Stimulated activated CD4-positive, alpha-beta T cell treated with anti-CD3 and anti-CD28 coated beads, Interleukin-12 subunit alpha, Interleukin-12 subunit beta, amount 100 ng/mL, for 48 hours (primary cell): Measurements from ENCODE around the gene MRPL37.
"Not testable (repeated sequence)": the region's sequence is repeated elsewhere in the genome, so short reads cannot be mapped to it uniquely, and the experiment has no call there.

ENCODE experiments used
- DNase-seq, 3 donors: peaks; one replicate each; pipeline ENCODE4 v3.0.0-alpha.2; 2020; ENCODE audit warnings: low read depth in 2 of 3, low spot score in 1 of 3

MRPL37 gene

DNA sequence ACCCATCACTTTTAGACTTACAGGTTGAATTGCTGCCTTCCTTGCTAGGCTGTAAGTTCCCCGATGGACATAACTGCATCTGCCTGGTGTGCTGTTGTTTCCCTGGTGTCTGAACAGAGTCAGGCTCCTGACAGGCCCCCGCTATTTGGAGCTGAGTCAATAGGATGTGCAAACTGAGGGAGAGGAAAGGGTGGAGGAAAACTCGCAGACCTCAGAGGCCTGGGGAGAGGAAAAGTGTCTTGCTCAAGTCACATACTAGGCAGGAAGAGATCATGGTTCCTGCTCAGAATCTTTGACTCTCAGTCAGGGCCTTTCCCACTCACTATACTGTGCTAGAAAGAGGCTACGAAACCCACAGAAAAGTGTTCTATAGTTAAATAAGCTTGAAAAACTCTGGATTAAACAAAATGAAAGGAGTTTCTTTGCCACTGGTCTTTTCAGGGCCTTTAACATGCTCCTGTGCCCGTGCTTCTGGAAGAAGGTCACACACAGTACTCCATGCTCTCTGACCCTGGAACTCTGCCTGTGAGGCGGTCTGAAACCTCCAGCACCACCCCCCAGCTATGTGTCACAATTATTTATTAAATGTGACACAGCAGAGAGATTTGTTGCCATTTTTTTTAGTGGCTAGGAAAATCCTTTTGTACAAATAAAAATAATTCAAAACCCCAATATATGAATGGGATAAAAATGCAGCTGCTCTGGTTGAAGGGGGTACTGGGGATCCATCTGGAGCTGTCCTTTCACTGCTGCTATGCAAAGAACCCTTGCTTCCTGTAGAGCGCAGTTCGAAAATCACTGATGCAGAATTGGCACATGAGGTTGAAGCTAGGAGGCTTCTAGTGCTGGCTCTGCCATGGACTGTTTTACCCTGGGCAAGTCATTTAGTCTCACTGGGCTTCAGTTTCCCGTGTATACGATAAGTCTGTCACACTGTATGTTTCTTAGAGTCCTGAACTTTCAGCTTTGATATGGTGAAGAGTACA is 27.1 kb upstream of the MRPL37 start:
- no peak for DNase-seq

DNA sequence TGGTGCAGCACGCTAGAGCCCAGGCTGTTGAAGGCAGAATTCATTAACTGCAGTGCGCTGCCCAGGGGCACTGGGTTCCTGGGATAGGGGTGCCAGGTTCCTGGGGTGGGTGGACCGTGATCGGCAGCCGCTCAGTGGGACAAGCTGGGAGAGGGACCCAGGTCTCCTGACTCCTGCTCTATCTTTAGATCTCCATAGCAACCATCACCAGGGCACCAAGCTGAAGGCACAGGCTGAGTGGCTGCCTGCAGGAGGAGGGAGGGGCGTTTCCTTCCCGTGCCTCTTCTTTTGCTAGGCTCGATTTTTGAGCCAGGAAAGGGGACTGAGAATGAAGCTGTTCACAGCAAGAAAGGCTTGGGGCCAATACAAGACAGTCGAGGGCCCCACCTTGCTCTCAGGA is 26.3 kb upstream of the MRPL37 start:
- DNase-seq = no peak

DNA sequence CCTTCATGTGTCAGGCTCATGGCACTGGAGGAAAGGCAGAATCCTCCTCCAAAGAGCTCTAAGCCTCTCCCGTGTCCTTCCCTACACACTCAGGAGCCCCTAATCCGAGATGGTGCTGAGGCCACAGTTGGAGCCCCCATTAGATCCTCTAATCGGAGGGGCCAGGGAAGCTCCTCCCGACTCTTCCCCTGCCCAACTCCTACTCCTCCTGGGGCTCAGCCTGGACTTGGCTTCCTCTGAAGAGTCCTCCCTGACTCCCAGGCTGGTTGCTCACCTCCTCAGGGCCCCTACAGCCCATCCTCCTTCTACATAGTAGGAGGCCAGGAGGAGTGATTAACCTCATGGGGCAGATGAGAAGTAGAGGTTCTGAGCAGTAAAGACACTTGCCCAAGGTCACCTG is 25.9 kb upstream of the MRPL37 start:
- no peak for DNase-seq

DNA sequence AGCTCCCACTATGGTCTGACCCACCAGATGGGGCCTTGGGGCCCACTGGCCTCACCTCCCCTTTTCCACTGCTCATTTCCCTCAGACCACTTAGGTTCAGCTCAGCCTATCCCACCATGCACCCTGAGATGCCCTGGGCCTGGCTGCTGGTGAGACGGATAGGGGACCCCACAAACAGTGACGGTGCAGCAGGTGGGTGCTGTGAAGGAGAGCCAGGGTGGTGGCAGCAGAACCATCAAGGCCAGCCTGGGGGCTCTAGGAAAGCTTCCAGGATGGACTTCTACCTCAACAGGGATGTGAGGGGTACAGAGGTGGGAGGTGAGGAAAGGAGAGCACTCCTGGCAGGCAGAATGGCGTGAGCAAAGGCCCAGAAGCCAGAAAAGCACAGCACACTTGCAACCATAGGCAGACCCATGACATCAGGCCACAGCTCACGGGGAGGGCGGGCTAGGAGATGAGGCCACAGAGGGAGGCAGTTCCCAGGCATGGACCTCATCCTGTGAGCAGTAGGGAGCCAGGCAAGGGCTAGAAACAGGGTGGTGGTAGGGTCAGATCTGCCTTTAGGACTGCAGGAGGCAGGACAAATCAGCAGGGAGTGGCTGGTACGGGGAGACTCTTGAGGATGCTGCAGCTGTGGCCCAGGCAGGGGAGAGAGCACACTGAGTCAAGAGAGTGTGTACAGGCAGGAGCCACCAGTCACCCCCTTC is 23.2 kb upstream of the MRPL37 start:
- DNase-seq = no peak

DNA sequence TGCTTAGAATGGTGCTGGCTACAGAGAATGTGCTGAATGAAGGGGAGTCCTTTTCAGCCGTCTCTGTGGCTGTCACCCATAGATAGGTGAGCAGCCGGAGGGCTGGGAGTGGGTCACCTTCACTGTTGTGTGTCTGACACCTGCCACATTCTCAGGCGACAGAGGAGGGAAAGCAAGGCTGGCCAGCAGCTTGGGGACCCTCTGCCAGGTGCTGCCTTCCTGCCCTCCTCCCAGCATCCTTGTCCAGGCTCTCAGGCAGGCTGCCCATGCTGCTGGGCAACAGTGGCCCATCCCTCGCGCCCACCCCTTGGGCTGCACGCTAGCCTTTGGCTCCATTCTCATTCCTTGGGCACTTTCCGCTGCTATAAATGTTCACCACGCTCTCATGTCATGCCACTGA is 22.2 kb upstream of the MRPL37 start:
- no peak for DNase-seq

DNA sequence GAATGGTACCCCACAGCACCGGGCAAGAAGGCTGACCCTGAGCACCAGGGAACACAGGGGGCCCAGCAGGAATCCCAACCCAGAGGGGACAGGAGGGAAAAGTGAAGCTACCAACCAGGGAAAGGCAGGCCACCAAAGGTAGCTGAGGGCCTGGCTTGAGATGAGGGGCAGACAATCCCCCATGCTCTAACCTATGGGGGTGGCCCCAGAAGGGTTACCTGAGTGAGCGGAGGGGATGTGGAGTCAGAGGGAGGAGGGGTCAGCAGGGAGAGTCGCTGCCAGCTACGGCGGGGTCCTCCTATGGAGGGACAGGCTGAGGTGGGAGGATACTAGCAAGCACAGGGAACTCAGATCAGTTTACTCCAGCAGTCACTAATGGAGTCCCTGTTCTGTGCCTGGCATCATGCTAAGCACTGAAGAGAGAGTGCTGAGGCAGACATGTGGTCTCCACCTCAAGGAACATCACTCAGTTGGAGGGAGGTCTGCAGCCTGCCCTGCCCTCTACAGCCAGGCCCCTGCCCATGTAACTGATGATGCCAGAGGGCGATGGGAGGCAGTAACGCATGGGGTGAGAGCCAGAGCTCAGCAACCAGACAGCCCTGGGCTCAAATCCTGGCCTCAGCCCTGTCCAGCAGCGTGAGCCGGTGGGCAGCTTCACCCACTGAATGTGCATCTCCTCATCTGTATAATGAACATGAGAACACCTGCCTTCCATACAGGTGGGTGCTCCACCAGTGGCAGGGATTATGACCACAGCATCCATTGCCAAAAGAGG is 21.5 kb upstream of the MRPL37 start:
- DNase-seq = no peak

DNA sequence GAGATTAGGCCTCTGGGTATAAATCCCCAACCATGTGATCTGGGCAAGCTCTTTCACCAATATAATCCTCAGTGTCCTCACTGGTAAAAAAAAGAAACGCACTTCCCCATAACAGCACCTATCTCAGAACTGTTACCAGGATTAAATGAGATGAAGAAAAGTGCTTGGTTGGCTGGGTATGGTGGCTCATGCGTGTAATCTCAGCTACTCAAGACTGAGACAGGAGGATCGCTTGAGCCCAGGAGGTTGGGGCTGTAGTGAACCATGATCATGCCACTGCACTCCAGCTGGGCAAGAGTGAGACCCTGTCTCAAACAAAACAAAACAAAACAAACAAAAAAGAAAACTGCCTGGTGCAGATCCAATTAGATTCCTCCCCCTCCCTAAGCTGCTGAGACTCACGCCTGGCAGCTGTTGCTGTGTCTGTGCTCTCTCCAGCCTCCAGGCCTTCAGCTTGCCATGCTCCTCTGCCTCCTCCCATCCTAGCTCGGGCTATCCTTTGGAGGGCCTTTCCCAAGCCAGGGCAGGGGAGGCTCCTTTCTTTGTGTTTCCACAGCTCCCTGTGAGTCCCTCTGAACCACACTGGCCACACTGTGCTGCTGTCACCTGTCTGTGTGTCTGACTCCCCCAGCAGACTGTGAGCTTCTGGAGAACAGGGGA is 19.1 kb upstream of the MRPL37 start:
- DNase-seq = no peak

DNA sequence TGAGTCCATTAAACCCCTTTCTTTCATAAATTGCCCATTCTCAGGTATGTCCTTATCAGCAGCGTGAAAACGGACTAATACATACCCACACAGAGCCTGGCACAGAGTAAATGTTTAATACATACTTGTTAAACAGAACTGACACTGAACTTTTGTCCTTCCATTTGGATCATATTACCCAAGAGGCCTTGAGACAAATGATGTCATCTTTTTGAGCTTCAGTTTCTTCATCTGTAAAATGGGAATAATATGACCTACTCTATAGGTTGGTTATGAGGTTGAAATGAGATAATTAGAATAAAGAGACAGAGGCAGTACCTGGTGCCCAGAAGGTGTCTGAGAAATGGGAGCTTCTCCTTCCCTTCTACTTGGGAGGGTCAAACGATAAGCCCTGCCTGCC is 13.9 kb upstream of the MRPL37 start:
- DNase-seq = no peak

DNA sequence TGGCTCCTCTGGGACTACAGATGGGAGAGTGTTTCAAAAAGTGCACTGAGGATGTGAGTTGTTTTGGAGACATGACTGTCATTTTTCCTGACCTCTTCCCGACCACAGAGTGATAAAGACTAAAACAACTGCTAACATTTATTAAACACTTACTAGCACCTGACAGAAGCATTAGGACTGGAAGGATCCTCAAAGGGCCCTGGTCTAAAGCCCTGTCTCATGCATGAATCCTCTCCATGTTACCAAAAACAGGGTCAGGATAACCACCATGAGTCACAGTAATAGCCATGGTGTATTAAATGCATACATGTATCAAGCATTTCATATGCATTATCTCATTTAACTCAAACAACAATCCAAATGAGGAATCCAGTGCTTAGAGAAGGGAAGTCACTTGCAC is 11.7 kb upstream of the MRPL37 start:
- no peak for DNase-seq

DNA sequence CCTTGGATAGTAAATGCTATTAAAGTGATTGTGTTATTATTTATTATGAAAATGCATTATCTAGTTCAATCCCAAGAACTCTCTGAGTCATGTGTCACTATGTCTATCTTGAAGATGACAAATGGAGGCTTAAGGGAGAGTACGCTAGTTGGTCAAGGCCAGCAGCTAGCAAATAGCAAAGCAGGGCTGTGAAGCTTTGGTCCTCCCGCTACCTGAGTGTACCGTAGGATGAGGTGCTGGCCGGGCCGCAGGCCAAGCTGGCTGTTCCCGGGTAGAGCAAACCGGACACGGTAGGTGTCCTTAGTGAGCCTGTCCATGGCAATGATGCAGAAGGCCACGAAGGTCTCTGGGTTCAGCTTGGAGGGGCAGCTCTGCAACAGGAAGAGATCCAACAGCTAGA is 9.4 kb upstream of the MRPL37 start:
- DNase-seq = no peak

DNA sequence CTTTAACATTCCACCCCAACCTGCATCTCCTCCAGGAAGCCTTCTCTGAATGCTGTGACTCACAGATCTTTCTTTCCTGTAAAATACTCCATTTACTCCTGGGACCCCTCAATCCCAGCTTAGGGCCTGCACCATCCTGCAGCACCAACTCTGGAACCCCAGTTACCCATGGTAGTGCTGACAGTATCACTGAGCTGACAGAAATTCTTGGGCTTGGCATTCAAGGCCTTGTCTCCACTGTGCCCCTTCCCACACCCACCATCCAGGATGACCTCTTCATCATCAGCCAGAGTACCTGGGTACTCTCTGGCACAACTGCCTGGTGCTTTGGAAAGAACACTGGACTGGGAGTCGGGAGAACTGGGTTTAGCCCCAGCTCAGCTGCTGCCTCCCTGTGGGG is 8.4 kb upstream of the MRPL37 start:
- DNase-seq = no peak

DNA sequence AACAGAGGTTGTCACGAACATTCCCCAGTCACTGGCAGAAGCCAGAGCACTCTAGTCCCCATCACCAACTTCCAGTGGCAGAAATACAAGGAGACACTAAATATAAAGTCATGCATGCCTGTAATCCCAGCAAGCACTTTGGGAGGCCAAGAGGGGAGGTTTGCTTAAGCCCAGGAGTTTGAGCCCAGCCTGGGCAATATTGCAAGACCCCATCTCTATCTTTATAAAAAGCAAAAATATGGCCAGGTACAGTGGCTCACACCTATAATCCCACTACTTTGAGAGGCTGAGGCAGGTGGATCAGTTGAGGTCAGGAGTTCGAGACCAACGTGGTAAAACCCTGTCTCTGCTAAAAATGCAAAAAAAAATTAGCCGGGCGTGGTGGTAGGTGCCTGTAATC is 6.5 kb upstream of the MRPL37 start:
- no peak for DNase-seq

DNA sequence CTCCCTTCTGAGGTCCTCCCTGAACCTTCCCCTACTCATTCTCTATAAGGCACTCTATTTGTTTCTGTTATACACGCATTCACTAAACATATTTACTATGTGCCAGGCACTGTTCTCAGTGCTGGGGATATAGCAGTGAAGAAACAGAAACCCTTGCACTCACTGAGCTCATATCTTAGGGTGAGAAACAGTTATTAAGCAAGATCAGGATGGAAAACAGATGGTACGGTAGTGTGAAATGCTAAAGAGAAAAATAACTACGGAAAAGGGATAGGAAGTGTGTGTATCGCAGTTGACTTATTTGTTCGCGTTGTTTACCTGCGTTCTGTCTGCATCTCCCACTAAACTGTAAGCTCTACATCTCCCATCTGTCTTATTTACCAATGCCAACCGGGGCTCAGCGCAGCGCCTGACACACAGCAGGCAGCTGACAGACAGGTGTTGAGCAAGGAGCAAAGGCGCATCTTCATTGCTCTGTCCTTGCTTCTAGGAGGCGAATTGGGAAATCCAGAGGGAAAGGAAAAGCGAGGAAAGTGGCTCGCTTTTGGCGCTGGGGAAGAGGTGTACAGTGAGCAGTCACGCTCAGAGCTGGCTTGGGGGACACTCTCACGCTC is 709 bp upstream of the MRPL37 start:
- DNase-seq = no peak

DNA sequence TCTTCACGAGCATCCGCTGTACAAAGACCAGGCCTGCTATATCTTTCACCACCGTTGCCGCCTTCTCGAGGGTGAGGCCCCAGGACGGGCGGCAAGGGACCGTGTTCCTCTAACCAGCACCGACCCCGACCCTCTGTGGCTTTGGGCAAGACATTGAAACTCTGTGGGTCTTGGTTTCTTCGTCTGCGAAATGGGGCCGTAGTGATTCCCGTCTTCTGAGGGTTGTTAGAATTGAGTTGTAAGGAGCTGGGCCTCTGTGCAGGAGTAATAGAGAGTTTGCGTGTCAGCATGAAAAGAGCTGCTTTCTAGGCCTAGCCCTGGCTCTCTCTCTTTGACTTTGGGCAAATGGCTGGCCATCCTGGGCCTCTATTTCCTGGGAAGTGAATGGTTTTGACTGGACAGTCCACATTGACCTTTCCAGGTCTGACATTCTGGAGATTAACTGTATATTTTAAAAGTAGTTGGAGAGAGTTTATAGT is 591 bp downstream of the MRPL37 start:
- DNase-seq = peak in 1 of 3 donors; percentile 5

DNA sequence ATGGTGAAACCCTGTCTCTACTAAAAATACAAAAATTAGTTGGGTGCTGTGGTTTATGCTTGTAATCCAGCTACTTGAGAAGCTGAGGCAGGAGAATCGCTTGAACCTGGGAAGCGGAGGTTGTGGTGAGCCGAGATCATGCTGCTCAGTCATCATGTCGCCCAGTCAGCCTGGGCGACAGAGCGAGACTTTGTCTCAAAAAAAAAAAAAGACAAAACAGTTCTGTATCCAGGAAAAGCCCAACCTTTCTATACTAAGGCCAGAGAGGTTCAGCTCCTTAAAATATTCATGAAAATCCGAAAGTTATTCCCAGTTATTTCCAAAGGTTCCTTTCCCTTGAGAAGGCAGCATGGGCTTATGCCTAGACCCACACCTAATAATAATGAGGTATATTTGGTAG is 4.2 kb downstream of the MRPL37 start:
- no peak for DNase-seq

DNA sequence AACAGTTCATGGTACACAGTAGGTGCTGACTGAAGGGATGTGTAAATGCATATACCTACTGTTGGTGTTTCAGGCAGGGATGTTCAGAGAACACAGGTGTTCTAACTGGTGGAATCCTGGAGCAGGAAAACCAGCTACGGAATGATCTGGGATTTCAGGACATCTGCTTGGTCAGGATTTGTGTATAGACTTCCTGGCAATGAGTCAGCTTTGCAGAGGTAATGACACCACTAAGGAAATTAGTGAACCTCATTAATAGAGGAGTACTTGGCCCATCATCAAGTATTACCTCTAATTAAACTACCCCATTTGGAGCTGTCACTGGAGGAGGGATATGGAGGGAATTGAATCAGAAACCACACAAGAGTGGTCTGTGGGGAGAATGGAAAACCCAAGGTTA is 7.3 kb downstream of the MRPL37 start:
- DNase-seq = no peak

DNA sequence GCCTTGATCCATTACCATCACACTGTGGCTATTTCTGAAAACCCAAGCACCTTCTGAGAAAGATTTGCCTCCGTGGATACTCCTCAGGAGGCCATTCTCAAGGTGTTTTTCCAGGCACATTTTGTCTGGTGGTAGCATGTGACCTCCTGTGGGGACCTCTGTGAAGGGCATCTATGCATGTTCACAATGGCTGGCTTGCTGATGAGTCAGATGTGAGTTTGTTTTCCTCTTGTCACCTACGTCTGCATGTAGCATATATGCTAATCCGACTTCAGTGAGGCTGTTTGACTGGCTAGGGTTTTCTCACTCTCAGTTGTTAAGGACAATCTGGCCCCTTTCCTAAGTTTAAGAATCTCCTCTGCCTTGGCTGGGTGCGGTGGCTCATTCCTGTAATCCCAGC is 7.9 kb downstream of the MRPL37 start:
- DNase-seq = not testable (repeated sequence)

DNA sequence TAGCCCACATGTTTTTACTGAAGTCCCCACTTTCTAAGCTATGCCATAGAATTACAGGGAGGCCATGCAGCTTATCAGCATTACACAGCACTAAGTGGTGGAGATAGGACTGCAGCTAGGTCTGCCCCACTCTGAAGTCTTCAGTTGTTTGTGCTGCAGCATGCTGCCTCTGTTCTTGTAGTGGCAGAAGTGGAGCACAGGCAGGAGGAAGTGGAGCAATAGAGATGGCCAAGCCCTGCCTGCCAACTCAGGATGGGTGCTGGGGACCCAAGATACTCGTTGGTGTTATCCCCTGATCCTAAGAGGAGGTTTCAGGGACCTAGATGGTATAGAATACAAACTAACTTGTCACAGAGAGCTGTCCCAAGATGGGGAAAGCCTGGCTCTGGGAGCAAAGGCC is 12.9 kb downstream of the MRPL37 start:
- no peak for DNase-seq

DNA sequence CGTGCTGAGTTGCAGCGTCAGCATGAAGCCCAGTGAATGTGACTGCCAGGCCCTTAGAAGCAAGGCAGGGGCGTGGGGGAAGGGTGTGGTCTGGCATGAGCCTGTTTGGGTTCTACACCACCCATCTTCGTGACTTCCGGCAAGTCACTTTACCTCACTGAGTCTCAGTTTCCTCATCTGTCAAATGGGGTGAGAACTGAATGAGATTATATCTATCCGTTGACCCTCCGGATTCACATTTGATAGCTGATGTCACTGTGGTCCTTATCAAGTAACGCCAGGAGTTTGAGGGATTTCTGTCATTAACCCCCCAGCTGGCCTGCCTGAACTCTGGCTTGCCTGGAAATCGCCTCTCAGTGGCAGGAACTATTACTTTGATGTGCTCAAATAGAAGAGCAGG is 15.6 kb downstream of the MRPL37 start:
- DNase-seq = no peak

DNA sequence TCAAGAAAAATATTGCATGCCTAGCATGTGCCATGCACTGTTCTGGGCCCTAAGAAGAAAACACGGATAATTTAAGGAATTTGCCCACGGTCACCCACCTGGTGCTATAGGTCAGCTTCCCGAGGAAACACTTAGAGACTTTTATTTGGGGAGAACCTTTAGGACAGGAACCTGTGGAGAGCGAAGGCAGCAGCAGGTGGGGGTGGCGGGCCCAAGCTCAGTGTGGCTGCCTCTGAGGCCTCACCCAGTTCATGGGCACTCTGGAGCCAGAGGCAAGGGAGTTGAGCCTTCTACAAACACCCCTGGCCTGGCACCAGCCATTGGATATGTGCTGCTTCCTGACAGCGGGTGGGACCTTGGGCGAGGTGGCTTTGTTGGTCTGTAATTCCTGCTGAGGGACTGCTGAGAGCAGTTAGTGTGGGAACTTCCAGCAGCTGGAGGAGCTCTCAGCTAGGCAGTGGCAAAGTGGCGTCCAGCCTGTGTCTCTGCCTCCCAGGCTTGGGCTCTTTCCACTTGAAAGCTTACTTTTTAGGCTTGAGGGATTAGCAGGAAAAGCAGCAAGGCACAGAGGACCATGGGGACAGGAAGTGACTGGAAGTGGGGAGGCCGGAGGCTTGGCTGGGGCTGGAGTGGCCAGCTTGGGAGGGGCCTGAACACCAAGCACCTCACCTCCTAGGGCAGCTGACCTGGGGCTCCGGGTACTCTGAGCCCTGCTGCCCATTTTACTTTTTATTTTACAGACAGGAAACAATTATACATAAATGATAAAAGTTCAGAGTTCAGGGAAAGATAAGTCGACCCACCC is 19.1 kb downstream of the MRPL37 start:
- DNase-seq = no peak
